Coronary artery (tissue), 2 donors: ENCODE results near the gene KRT84.

ENCODE experiments used
- DNase-seq: peaks from one replicate; pipeline ENCODE4 v3.0.0-alpha.2; 2017; ENCODE audit warnings: low spot score
- H3K27ac ChIP-seq, 2 donors: fragments of 200-600 bp; sonication (generic); one replicate each; pipeline ENCODE4 v1.5.1; 2016 to 2019
- H3K4me3 ChIP-seq: fragments of 200-600 bp; sonication (generic); 2 replicates; pipeline ENCODE4 v1.5.1; 2016; ENCODE audit warnings: mild to moderate bottlenecking, moderate library complexity
- CTCF ChIP-seq: fragments of 200-600 bp; sonication (generic); IDR thresholded peaks from one replicate; pipeline ENCODE4 v1.5.1; 2019; ENCODE audit warnings: antibody characterized with exemption

The KRT84 gene

GRCh38 chr12:52382854-52383253, 2.6 kb downstream of the KRT84 start:
- no peak for DNase-seq
- Histone ChIP-seq H3K27ac (no peak overlapping the region), H3K4me3 (no peak overlapping the region)
- TF ChIP-seq CTCF, result no peak

GRCh38 chr12:52381206-52381605, 4.2 kb downstream of the KRT84 start:
- no peak for TF ChIP-seq CTCF
- no peak for DNase-seq
- no peak overlapping the region for H3K4me3 ChIP-seq
- no peak overlapping the region for H3K27ac ChIP-seq

GRCh38 chr12:52380271-52380694, 5.2 kb downstream of the KRT84 start:
- TF ChIP-seq CTCF, result no peak
- Histone ChIP-seq H3K27ac (no peak overlapping the region), H3K4me3 (no peak overlapping the region)
- DNase-seq, result no peak

- no peak for TF ChIP-seq CTCF
- DNase-seq, result no peak
- Histone ChIP-seq H3K27ac (no peak overlapping the region), H3K4me3 (no peak overlapping the region)
Observed at GRCh38 chr12:52379536-52379935, 5.9 kb downstream of the KRT84 start.

DNA sequence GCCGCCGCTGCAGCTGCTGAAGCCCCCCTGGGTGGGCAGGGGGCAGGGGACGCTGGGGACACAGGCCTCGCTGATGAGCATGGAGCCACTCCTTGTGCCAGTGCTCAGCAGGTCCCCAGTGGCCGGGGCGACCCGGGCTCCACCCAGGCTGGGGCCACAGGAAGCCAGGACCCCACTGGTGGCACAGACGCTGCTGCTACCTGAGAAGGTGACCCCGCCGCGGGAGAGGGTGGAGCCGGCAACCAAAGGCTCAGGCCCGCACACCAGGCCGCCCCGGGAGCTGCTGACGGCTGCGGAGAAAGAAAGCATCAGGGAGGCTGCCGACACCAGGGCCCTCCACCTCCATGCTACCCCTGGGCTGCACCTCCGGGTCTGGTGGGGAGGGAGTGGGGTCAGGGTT, 7.4 kb downstream of the KRT84 start:
- no peak for TF ChIP-seq CTCF
- Histone ChIP-seq H3K27ac (no peak overlapping the region), H3K4me3 (no peak overlapping the region)
- DNase-seq, result no peak

DNA sequence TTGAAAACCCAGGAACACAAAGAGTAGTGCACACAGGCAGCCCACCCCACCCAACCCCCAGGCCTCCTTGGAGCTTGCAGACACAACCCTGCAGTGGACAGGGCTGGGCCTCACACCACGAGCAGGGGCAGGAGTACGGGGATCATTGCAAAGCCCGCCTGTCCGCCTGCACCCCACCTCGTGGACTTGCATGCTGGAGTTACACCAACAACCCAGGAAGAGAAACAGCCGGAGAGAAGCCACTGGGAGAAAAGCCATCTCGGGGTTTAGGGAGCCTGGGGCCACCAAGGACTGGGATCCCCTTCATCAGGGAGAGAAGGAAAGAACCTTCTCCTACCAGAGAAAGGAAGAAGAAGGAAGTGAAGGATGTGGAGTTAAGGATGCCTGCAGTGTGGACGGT, 8.2 kb downstream of the KRT84 start:
- no peak overlapping the region for H3K27ac ChIP-seq
- H3K4me3 ChIP-seq, result no peak overlapping the region
- no peak for TF ChIP-seq CTCF
- DNase-seq, result no peak

- Histone ChIP-seq H3K4me3 (no peak overlapping the region), H3K27ac (peak overlapping the region; percentile 43 to 88)
- peak; percentile 74 for TF ChIP-seq CTCF
- peak; percentile 87 for DNase-seq
Observed at GRCh38 chr12:52372216-52373154, 13.0 kb downstream of the KRT84 start.
